Subcutaneous abdominal adipose tissue (tissue), 5 donors: ENCODE data around the gene CHSY1.
"Not testable (repeated sequence)": the region's sequence is repeated elsewhere in the genome, so short reads cannot be mapped to it uniquely, and the experiment has no call there.

Source experiments
- H3K27ac ChIP-seq: one replicate; pipeline ENCODE4 v1.7.0; 2013; ENCODE audit warnings: low read depth, mild to moderate bottlenecking, inconsistent platforms, low read length, moderate library complexity
- H3K27me3 ChIP-seq, 5 donors: one replicate each; pipeline ENCODE4 v1.7.0; 2013; ENCODE audit warnings: low read length in 5 of 5, inconsistent platforms in 1 of 5; ENCODE audit not compliant: control insufficient read depth in 5 of 5, insufficient read depth in 4 of 5
- H3K36me3 ChIP-seq, 5 donors: one replicate each; pipeline ENCODE4 v1.7.0; 2013; ENCODE audit warnings: low read length in 5 of 5; ENCODE audit not compliant: control insufficient read depth in 5 of 5, insufficient read depth in 5 of 5
- H3K4me1 ChIP-seq, 5 donors: one replicate each; pipeline ENCODE4 v1.7.0; 2013; ENCODE audit warnings: low read length in 5 of 5, mild to moderate bottlenecking in 3 of 5, moderate library complexity in 1 of 5; ENCODE audit not compliant: control insufficient read depth in 5 of 5, insufficient read depth in 5 of 5
- H3K4me3 ChIP-seq, 5 donors: one replicate each; pipeline ENCODE4 v1.7.0; 2013; ENCODE audit warnings: low read length in 5 of 5, low read depth in 1 of 5
- H3K9ac ChIP-seq, 5 donors: one replicate each; pipeline ENCODE4 v1.7.0; 2013; ENCODE audit warnings: low read length in 5 of 5, mild to moderate bottlenecking in 4 of 5, moderate library complexity in 3 of 5
- H3K9me3 ChIP-seq, 5 donors: one replicate each; pipeline ENCODE4 v1.7.0; 2013; ENCODE audit warnings: low read length in 5 of 5; ENCODE audit not compliant: control insufficient read depth in 5 of 5
- donor health status: healthy.
- donor health status: healthy.
- donor health status: healthy.
- donor health status: healthy.
- donor health status: healthy.

Gene CHSY1

DNA sequence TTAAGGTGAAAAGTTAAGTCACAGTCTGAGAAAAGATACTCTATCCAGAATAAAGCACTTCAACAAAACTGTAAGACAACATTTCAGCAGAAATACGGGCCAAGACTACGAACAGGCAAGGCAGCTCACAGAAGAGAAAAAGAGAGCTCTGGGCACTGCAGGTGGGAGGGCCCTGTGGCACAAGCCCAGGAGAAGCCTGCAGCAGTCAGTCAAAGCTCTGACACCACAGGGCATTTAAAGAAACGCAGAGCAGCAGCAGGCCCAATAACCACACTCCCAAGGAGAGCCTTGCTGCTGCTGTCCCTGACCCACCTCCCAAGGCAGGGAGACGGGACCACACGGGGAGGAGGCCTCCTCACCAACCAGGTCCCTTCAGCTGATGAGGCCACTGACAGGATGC is 19.2 kb downstream of the CHSY1 start:
- no peaks in the 10 kb centered on the region for H3K27me3 ChIP-seq
- no peak overlapping the region for H3K9ac ChIP-seq
- no peak overlapping the region for H3K4me3 ChIP-seq
- H3K27ac ChIP-seq = no peak overlapping the region
- peaks cover 0 to 12% (median 2%) of the 10 kb centered on the region in 5 donors for H3K9me3 ChIP-seq
- H3K4me1 ChIP-seq = peaks cover 2 to 10% (median 4%) of the 10 kb centered on the region in 5 donors
- H3K36me3 ChIP-seq = peaks cover 0 to 26% (median 9%) of the 10 kb centered on the region in 5 donors

DNA sequence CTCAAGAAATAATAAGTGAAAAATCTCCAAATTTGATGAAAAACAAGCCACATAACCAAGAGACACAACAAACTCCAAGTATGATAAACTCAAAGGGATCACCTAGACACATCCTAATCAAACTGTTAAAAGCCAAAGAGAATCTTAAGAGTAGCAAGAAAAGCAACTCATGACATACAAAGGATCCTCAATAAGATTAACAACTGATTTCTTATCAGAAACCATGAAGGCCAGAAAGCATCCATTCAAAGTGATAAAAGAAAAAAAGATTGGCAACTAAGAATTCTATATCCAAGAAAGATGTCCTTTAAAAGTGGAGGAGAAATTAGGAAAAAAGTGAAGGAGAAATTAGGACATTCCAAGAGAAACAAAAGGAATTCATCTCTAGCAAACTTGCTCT is 23.5 kb downstream of the CHSY1 start:
- H3K4me3 ChIP-seq = no peak overlapping the region

DNA sequence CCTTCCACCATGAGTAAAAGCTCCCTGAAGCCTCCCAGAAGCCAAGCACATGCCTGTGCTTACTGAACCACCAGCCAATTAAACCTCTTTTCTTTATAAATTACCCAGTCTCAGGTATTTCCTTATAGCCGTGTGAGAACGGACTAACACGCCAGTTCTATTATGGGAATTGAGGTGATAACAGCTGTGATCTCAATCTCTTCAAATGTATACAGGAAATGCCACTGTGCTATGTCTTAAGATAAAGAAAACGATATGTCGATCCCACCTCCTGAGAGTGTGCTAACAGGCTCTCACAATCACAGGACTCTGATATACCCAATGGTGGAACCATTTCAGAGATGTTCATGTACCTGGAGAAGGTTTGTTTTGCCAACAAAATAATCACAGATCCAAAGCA is 26.2 kb downstream of the CHSY1 start:
- peaks cover 0 to 7% (median 0%) of the 10 kb centered on the region in 5 donors for H3K36me3 ChIP-seq
- no peak overlapping the region for H3K27ac ChIP-seq
- H3K9ac ChIP-seq = no peak overlapping the region
- peaks cover 0 to 12% (median 6%) of the 10 kb centered on the region in 5 donors for H3K4me1 ChIP-seq
- H3K27me3 ChIP-seq = no peaks in the 10 kb centered on the region
- no peak overlapping the region for H3K4me3 ChIP-seq
- peaks cover 0 to 12% (median 2%) of the 10 kb centered on the region in 5 donors for H3K9me3 ChIP-seq

More for the DNA sequence above, 23.5 kb downstream of the CHSY1 start:
- Histone ChIP-seq H3K27ac (no peak overlapping the region), H3K4me1 (peaks cover 0 to 5% (median 0%) of the 10 kb centered on the region in 5 donors), H3K9ac (no peak overlapping the region), H3K36me3 (peaks cover 0 to 13% (median 5%) of the 10 kb centered on the region in 5 donors), H3K27me3 (no peaks in the 10 kb centered on the region), H3K9me3 (peaks cover 0 to 12% (median 2%) of the 10 kb centered on the region in 5 donors)

DNA sequence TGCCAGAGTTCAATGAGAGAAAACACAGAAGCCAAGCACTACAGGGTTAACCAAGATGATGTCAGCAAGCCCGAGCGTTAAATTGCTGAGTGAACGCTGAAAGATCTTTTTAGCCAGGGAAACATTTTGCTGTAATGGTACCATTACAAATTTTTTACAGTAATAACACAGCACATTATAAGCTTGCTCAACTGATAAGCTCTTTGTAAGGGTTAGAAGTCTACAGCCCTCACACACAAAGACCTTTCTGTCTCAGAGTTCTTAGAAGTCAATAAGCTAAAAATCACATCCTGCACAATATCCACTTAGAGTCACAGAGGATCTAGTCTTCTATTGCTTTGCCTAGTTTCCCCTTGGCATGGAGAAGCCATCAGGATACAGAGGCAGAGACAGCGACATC is 29.9 kb downstream of the CHSY1 start:
- H3K4me1 ChIP-seq = peaks cover 0 to 12% (median 6%) of the 10 kb centered on the region in 5 donors
- H3K36me3 ChIP-seq = peaks cover 0 to 7% (median 0%) of the 10 kb centered on the region in 5 donors
- H3K9ac ChIP-seq = no peak overlapping the region
- no peak overlapping the region for H3K4me3 ChIP-seq
- no peak overlapping the region for H3K27ac ChIP-seq
- H3K27me3 ChIP-seq = no peaks in the 10 kb centered on the region
- no peaks in the 10 kb centered on the region for H3K9me3 ChIP-seq

DNA sequence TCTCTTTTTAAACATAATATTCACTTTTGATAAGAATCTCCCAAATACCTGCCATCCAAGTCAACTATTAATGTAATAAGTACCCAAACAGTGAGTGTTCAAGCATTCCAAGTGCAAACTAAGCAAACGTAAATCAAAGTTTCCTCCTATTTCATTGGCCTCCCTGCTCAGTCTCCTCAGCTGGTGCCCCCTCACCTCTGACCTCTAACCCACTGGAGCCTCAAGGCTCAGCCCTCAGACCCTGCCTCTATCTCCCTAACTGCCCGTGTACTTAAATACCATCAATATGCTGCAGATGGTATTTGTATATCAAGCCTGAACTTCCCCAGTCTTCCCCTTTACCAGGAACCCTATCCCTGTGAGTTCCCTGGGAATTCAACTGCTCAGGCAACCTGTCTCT is 31.8 kb downstream of the CHSY1 start:
- Histone ChIP-seq H3K9me3 (no peaks in the 10 kb centered on the region), H3K27ac (no peak overlapping the region), H3K4me3 (no peak overlapping the region), H3K9ac (no peak overlapping the region), H3K4me1 (peaks cover 0 to 12% (median 6%) of the 10 kb centered on the region in 5 donors), H3K36me3 (peaks cover 0 to 4% (median 0%) of the 10 kb centered on the region in 5 donors), H3K27me3 (no peaks in the 10 kb centered on the region)

DNA sequence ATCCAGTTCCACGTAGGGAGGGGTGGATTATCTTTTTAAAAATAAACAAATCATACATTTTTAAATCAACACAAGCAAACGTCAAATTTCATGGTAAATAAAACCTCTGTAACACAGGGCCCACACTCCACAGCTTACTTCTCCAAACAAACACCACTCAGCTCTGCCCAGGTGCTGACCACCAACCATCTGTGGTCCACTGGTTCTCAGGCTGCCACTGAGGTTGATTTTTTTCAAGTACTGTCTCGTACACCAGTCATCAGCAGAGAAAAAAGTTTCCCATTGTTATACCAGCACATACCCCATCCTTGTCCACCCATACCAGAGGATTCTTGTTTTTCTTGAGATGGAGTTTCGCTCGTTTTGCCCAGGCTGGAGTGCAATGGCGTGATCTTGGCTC is 32.4 kb downstream of the CHSY1 start:
- Histone ChIP-seq H3K4me3 (no peak overlapping the region), H3K4me1 (peaks cover 0 to 11% (median 6%) of the 10 kb centered on the region in 5 donors), H3K27ac (no peak overlapping the region), H3K9ac (no peak overlapping the region), H3K36me3 (peaks cover 0 to 4% (median 0%) of the 10 kb centered on the region in 5 donors), H3K9me3 (no peaks in the 10 kb centered on the region), H3K27me3 (no peaks in the 10 kb centered on the region)

DNA sequence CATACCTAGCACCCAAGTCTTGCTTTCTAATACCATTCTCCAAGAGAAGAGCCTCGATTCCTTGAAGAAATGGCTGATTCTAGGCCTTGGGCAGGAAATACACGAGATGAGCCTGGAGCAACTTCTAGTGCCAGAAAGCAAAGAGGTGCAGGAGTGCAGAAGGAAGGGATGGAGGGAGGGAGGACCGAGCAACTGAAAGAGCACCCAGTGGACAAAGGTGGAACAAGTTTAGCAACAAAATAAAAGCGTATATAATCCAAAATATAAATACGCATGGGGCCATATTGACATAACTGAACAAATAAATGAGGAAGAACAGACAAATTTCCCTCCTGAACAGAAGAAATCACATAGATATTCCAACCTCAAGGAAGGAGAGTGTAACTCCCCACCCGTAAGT is 34.4 kb downstream of the CHSY1 start:
- H3K27ac ChIP-seq = no peak overlapping the region
- no peak overlapping the region for H3K9ac ChIP-seq
- no peaks in the 10 kb centered on the region for H3K27me3 ChIP-seq
- H3K4me1 ChIP-seq = peaks cover 0 to 10% (median 5%) of the 10 kb centered on the region in 5 donors
- H3K9me3 ChIP-seq = no peaks in the 10 kb centered on the region
- no peak overlapping the region for H3K4me3 ChIP-seq
- H3K36me3 ChIP-seq = peaks cover 0 to 5% (median 0%) of the 10 kb centered on the region in 5 donors

DNA sequence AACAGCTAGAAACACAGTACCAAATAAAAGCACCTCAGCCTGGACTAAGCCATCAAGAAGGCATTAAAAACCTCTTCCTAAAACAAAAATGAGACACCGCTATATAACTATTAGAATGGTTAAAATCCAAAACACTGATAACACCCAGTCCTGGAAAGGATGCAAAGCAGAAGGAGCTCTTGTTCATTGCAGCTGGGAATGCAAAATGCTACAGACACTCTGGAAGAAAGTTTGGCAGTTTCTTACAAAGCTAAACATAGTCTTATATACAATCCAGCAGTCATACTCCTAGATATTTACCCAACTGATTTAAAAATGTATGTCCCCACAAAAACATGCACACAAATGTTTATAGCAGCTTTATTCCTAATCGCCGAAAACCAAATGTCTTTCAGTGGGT is 35.7 kb downstream of the CHSY1 start:
- no peaks in the 10 kb centered on the region for H3K27me3 ChIP-seq
- no peak overlapping the region for H3K9ac ChIP-seq
- no peaks in the 10 kb centered on the region for H3K9me3 ChIP-seq
- H3K4me1 ChIP-seq = peaks cover 0 to 2% (median 0%) of the 10 kb centered on the region in 5 donors
- peaks cover 0 to 5% (median 0%) of the 10 kb centered on the region in 5 donors for H3K36me3 ChIP-seq
- H3K4me3 ChIP-seq = no peak overlapping the region
- no peak overlapping the region for H3K27ac ChIP-seq

DNA sequence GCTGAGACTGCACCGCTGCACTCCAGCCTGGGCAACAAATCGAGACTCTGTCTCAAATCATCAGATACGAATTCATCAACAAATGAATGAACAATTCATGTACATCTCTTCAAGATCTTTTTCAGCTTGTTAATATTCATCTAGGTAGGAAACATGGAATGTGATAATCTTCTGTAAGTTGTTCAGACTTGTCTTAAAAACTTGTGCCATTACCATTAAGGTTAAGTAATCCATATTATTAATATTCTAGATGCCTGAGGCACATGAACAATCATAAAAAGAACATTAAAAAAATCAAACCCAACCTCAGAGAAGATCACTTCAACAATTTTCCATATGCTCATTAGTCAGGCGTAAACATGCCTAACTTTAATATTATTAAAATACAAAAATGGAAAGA is 36.2 kb downstream of the CHSY1 start:
- H3K9ac ChIP-seq = no peak overlapping the region
- H3K27me3 ChIP-seq = no peaks in the 10 kb centered on the region
- H3K27ac ChIP-seq = no peak overlapping the region
- H3K9me3 ChIP-seq = no peaks in the 10 kb centered on the region
- H3K4me1 ChIP-seq = peaks cover 0 to 4% (median 0%) of the 10 kb centered on the region in 5 donors
- H3K36me3 ChIP-seq = peaks cover 0 to 5% (median 0%) of the 10 kb centered on the region in 5 donors
- H3K4me3 ChIP-seq = no peak overlapping the region

DNA sequence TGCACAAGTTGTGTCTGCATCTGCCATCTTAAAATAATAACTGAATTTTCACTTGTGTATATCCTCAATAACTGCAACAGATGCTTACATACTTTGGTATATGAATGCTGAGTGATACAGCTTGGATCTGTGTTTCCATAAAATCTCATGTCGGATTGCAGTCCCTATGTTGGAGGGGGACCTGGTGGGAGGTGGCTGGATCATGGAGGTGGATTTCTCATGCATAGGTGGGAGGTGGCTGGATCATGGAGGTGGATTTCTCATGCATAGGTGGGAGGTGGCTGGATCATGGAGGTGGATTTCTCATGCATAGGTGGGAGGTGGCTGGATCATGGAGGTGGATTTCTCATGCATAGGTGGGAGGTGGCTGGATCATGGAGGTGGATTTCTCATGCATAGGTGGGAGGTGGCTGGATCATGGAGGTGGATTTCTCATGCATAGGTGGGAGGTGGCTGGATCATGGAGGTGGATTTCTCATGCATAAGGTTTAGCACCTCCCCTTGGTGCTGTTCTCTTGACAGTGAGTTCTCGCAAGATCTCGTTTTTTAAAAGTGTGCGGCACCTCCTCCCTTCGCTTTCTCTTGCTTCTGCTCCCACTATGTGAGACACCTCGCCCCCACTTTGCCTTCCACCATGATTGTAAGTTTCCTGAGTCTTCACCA is 37.3 kb downstream of the CHSY1 start:
- H3K27ac ChIP-seq, H3K36me3 ChIP-seq: not testable (repeated sequence)
- H3K4me1 ChIP-seq = peaks cover 0 to 12% (median 7%) of the 10 kb centered on the region in 5 donors

More for the DNA sequence above, 37.3 kb downstream of the CHSY1 start:
- not testable (repeated sequence) for H3K9ac ChIP-seq, H3K9me3 ChIP-seq, H3K27me3 ChIP-seq, H3K4me3 ChIP-seq
